Thymus (tissue), 11 donors: Measurements from ENCODE around the gene FGD5. TPM values are rescaled to one million over a fixed set of nuclear protein-coding genes. Genes with fewer than 3 reads are reported as not detected.

ENCODE experiments used
- DNase-seq, 9 donors: peaks; one replicate each; pipeline ENCODE4 v3.0.0-alpha.2; 2013; ENCODE audit warnings: low spot score in 9 of 9, low read depth in 6 of 9, missing footprints in 1 of 9
- H3K27ac ChIP-seq, 2 donors: one replicate each; pipeline ENCODE4 v1.5.1; 2013; ENCODE audit warnings: control low read depth in 1 of 2, low read depth in 1 of 2, low read length in 1 of 2, mild to moderate bottlenecking in 1 of 2, moderate library complexity in 1 of 2
- H3K27me3 ChIP-seq, 2 donors: one replicate each; pipeline ENCODE4 v1.5.1; 2013; ENCODE audit warnings: low read length in 1 of 2; ENCODE audit not compliant: control insufficient read depth in 2 of 2, insufficient read depth in 1 of 2
- H3K36me3 ChIP-seq, 2 donors: one replicate each; pipeline ENCODE4 v1.5.1; 2013; ENCODE audit warnings: low read length in 1 of 2, mild to moderate bottlenecking in 1 of 2, moderate library complexity in 1 of 2; ENCODE audit not compliant: control insufficient read depth in 2 of 2, insufficient read depth in 2 of 2
- H3K4me1 ChIP-seq, 2 donors: one replicate each; pipeline ENCODE4 v1.5.1; 2013; ENCODE audit warnings: low read length in 2 of 2; ENCODE audit not compliant: control insufficient read depth in 2 of 2, insufficient read depth in 2 of 2
- H3K4me3 ChIP-seq, 2 donors: one replicate each; pipeline ENCODE4 v1.5.1; 2013; ENCODE audit warnings: low read length in 2 of 2, control low read depth in 1 of 2, mild to moderate bottlenecking in 1 of 2
- H3K9me3 ChIP-seq, 2 donors: one replicate each; pipeline ENCODE4 v1.5.1; 2013; ENCODE audit warnings: low read length in 1 of 2, mild to moderate bottlenecking in 1 of 2; ENCODE audit not compliant: control insufficient read depth in 2 of 2, insufficient read depth in 1 of 2
- WGBS: extraction: QIAGEN DNeasy Blood & Tissue Kit; methylation state at CpG from one replicate; pipeline ENCODE4 v1.1.7; 2013; 5-methylcytosine and 5-hydroxymethylcytosine counted together
- polyA plus RNA-seq: library from polyadenylated mRNA; stranded (reverse); fragments of 200-250 nt; gene quantifications from one replicate; pipeline ENCODE4 v1.2.3, GENCODE V29; 2013
- total RNA-seq: library from RNA; stranded (reverse); fragments of 120-200 nt; gene quantifications from one replicate; pipeline ENCODE4 v1.2.4, GENCODE V29; 2013
- donor health status: healthy.

FGD5 gene
- total and polyA plus RNA-seq, 2 donors: 2.0 to 2.9 TPM

DNA sequence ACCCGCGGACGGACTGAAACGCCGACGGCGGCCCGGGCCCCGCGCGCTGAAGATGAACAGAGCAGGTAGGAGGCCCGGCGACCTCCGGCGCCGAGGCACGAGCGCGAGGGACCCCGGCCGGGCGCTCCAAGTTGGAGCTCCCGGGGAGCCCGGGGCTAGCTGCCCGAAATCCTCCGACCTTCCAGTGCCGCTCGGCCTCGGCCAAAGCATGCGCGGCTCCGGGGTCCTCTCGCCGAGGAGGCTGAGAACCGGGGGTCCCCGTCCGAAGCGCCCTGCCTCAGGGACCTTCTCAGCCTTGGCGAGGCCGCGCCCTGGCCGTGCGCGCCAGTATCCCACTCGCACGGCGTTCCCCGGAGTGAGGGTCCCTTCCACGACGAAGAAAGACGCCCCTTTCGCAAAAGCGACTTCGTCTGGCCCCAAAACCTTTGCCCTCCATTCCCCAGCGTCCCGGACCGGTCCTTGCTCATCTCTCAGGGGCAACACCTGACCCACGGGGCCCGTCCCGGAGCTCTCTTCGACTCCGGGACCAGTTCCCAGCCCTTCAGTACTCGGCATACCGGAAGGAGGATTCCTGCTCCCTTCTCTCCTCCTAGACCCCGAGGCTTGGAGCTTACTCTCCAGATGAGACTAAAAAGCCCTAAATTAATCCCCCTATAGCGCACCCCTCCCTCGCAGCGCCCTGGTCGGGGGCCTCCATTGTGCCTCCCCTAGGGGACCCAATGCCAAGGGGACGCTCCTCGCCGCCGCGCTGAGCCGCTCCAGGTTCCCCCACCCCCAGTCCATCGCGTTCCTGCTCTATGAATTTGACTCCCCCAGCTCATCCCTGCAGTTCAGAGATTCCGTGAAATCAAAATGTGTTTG, 7.7 kb upstream of the FGD5 start:
- 2% methylated on average over 78 of the region's 78 CpGs for WGBS
- peaks cover 54 to 89% of the 10 kb centered on the region in 2 donors for H3K27me3 ChIP-seq
- no peaks in the 10 kb centered on the region for H3K36me3 ChIP-seq
- DNase-seq: no peak
- peaks cover 0 to 5% of the 10 kb centered on the region in 2 donors for H3K4me1 ChIP-seq
- no peaks in the 10 kb centered on the region for H3K9me3 ChIP-seq
- no peak overlapping the region for H3K27ac ChIP-seq
- H3K4me3 ChIP-seq: peak overlapping the region; percentile 5 to 20

- 38% methylated on average over 7 of the region's 7 CpGs for WGBS
- H3K27ac ChIP-seq: no peak overlapping the region
- no peaks in the 10 kb centered on the region for H3K9me3 ChIP-seq
- no peak for DNase-seq
- peaks cover 54 to 88% of the 10 kb centered on the region in 2 donors for H3K27me3 ChIP-seq
- H3K4me1 ChIP-seq: peaks cover 0 to 5% of the 10 kb centered on the region in 2 donors
- no peaks in the 10 kb centered on the region for H3K36me3 ChIP-seq
- H3K4me3 ChIP-seq: peak overlapping the region in 1 of 2 donors; percentile 20
These were observed 7.1 kb upstream of the FGD5 start for GRCh38 chr3:14811684-14812083.

GRCh38 chr3:14812196-14812790, 6.5 kb upstream of the FGD5 start:
- peaks cover 51 to 82% of the 10 kb centered on the region in 2 donors for H3K27me3 ChIP-seq
- H3K36me3 ChIP-seq: no peaks in the 10 kb centered on the region
- H3K9me3 ChIP-seq: no peaks in the 10 kb centered on the region
- WGBS: 25% methylated on average over 9 of the region's 9 CpGs
- H3K27ac ChIP-seq: no peak overlapping the region
- no peak overlapping the region for H3K4me3 ChIP-seq
- no peak for DNase-seq
- peaks cover 0 to 5% of the 10 kb centered on the region in 2 donors for H3K4me1 ChIP-seq

DNA sequence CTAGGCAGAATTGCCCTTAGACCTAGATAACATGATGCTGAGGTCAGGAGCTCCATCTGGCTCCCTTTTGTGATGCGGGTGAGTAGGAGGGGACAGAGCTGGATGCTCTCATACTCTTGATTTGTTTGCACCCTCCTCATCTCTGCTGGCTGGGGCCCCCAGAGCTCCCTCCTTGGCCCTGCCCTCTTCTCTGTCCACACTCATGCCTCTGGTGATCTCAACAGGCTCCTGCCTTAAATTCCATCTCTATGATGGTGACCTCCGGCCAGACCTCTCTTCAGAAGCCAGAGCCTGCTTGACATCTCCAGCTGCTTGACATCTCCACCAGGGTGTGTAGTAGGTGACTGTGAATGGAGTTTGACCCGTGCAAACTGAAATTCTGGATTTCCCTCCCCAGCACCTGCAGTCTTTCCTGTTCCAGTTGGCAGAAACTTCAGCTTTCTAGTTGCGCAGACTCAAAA, 4.3 kb upstream of the FGD5 start:
- no peak overlapping the region for H3K4me3 ChIP-seq
- H3K9me3 ChIP-seq: no peaks in the 10 kb centered on the region
- no peak for DNase-seq
- 81% methylated on average over 4 of the region's 4 CpGs for WGBS
- peaks cover 39 to 64% of the 10 kb centered on the region in 2 donors for H3K27me3 ChIP-seq
- no peaks in the 10 kb centered on the region for H3K36me3 ChIP-seq
- H3K27ac ChIP-seq: no peak overlapping the region
- peaks cover 0 to 5% of the 10 kb centered on the region in 2 donors for H3K4me1 ChIP-seq

GRCh38 chr3:14816359-14816758, 2.4 kb upstream of the FGD5 start:
- peaks cover 20 to 47% of the 10 kb centered on the region in 2 donors for H3K27me3 ChIP-seq
- DNase-seq: no peak
- WGBS: 98% methylated on average over 3 of the region's 3 CpGs
- no peak overlapping the region for H3K4me3 ChIP-seq
- no peaks in the 10 kb centered on the region for H3K36me3 ChIP-seq
- H3K4me1 ChIP-seq: no peaks in the 10 kb centered on the region
- H3K27ac ChIP-seq: no peak overlapping the region
- no peaks in the 10 kb centered on the region for H3K9me3 ChIP-seq

- Histone ChIP-seq H3K4me3 (no peak overlapping the region), H3K36me3 (no peaks in the 10 kb centered on the region), H3K4me1 (no peaks in the 10 kb centered on the region), H3K27me3 (peaks cover 0 to 26% of the 10 kb centered on the region in 2 donors), H3K9me3 (no peaks in the 10 kb centered on the region), H3K27ac (no peak overlapping the region)
- 86% methylated on average over 10 of the region's 10 CpGs for WGBS
- DNase-seq: no peak
These were observed 909 bp downstream of the FGD5 start for GRCh38 chr3:14819671-14820070.

DNA sequence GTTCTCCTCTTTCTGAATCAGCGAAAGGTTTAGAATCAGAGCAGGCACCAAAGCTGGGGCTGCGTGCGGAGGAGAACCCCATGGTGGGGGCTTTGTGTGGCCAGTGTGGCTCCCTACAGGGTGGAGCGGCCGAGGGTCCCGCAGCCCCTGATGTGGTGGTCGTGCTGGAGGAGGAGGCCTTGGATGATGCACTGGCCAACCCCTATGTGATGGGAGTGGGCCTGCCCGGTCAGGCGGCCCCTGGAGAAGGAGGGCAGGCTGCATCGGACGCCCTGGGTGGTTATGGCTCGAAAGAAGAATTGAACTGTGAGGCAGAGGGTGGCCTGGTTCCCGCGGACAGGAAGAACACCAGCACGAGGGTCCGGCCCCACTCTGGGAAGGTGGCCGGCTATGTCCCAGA, 1.4 kb downstream of the FGD5 start:
- Histone ChIP-seq H3K4me3 (no peak overlapping the region), H3K27ac (no peak overlapping the region), H3K27me3 (peaks cover 0 to 21% of the 10 kb centered on the region in 2 donors), H3K4me1 (no peaks in the 10 kb centered on the region), H3K9me3 (no peaks in the 10 kb centered on the region), H3K36me3 (no peaks in the 10 kb centered on the region)
- WGBS: 97% methylated on average over 17 of the region's 17 CpGs
- no peak for DNase-seq

DNA sequence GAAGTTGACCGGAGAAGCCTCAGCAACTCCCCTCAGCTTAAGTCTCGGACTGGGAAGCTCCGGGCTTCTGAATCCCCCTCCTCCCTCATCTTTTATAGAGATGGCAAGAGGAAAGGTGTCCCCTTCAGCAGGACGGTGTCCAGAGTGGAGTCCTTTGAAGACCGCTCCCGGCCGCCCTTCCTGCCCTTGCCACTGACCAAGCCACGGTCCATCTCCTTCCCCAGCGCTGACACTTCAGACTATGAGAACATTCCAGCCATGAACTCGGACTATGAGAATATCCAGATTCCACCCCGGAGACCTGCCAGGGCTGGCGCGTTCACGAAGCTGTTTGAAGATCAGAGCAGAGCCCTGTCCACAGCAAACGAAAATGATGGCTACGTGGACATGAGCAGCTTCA, 2.4 kb downstream of the FGD5 start:
- H3K4me1 ChIP-seq: no peaks in the 10 kb centered on the region
- H3K27ac ChIP-seq: no peak overlapping the region
- no peak overlapping the region for H3K4me3 ChIP-seq
- 96% methylated on average over 16 of the region's 16 CpGs for WGBS
- no peaks in the 10 kb centered on the region for H3K9me3 ChIP-seq
- H3K36me3 ChIP-seq: no peaks in the 10 kb centered on the region
- no peak for DNase-seq
- peaks cover 0 to 14% of the 10 kb centered on the region in 2 donors for H3K27me3 ChIP-seq

GRCh38 chr3:14822134-14822533, 3.4 kb downstream of the FGD5 start:
- 93% methylated on average over 3 of the region's 3 CpGs for WGBS
- no peaks in the 10 kb centered on the region for H3K4me1 ChIP-seq
- no peak overlapping the region for H3K4me3 ChIP-seq
- H3K27me3 ChIP-seq: peaks cover 0 to 14% of the 10 kb centered on the region in 2 donors
- H3K27ac ChIP-seq: no peak overlapping the region
- no peaks in the 10 kb centered on the region for H3K36me3 ChIP-seq
- DNase-seq: no peak
- H3K9me3 ChIP-seq: no peaks in the 10 kb centered on the region
